Omental fat pad (tissue), 4 donors: ENCODE results near the gene NSG1. TPM values are rescaled to one million over a fixed set of nuclear protein-coding genes. Genes with fewer than 3 reads are reported as not detected.

Experiments
- ATAC-seq: fragments of 150-250 bp; one replicate; pipeline ENCODE4 v1.9.1; 2016; ENCODE audit warnings: mild to moderate bottlenecking, moderate library complexity; ENCODE audit not compliant: low FRiP score
- DNase-seq: peaks from one replicate; pipeline ENCODE4 v3.0.0-alpha.2; 2019; ENCODE audit warnings: low spot score
- total RNA-seq, 4 donors: library from RNA; depleted of rRNA; stranded (reverse); fragments of >200 nt; gene quantifications; one replicate each; pipeline ENCODE4 v1.1.0, GENCODE V29; 2016
- TF ChIP-seq, protein P1 (sequence below), 3 donors: fragments of 450-650 bp; IDR thresholded peaks; one replicate each; pipeline ENCODE4 v1.5.1; 2016 to 2017; ENCODE audit warnings: antibody characterized with exemption in 3 of 3, mild to moderate bottlenecking in 3 of 3, moderate library complexity in 2 of 3

Gene NSG1
- total RNA-seq, 4 donors from 2014 or later, result 1.6 to 15.3 (median 6.3) TPM

DNA sequence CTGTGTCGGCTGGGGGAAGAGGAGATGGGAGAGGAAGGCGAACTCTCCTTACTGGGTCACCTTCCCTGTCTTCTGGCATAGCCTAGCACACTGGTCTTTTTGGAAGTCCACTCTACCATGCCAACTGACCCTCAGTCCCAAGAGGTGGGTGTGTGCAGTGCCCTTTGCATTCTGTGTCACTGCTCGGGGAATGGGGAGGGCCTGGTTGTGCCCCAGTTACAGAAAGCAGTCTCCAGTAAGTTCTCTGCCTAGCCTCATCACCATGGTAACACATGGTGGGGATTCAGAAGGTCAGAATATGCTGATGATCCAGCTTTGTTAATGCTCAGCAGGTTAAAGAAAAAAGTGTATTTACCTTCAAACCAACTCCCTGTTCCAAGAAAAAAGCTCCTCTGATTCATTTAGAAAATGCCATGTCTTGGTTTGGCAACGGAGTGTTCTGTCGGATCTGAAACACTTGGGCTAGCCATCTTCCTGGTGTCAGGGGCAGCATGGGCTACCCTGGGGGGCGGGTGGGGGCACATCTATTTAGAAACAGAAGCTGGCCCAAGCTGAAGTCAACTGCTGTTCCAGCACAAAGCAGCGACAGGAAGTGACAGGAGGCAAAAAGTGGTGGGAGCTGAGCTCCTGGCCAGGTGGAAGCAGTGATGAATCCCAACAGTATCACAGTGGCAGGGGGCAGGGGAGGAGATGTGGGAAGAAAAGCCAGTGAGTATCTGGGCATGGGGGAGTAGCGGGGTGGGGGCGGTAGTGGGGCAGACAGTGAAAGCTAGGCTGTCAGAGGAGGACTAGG is 37.0 kb downstream of the NSG1 start:
- TF ChIP-seq, protein P1, sequence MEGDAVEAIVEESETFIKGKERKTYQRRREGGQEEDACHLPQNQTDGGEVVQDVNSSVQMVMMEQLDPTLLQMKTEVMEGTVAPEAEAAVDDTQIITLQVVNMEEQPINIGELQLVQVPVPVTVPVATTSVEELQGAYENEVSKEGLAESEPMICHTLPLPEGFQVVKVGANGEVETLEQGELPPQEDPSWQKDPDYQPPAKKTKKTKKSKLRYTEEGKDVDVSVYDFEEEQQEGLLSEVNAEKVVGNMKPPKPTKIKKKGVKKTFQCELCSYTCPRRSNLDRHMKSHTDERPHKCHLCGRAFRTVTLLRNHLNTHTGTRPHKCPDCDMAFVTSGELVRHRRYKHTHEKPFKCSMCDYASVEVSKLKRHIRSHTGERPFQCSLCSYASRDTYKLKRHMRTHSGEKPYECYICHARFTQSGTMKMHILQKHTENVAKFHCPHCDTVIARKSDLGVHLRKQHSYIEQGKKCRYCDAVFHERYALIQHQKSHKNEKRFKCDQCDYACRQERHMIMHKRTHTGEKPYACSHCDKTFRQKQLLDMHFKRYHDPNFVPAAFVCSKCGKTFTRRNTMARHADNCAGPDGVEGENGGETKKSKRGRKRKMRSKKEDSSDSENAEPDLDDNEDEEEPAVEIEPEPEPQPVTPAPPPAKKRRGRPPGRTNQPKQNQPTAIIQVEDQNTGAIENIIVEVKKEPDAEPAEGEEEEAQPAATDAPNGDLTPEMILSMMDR (IDR thresholded peaks at IDR 0.05), result no peak
- ATAC-seq (no peak), DNase-seq (no peak)

DNA sequence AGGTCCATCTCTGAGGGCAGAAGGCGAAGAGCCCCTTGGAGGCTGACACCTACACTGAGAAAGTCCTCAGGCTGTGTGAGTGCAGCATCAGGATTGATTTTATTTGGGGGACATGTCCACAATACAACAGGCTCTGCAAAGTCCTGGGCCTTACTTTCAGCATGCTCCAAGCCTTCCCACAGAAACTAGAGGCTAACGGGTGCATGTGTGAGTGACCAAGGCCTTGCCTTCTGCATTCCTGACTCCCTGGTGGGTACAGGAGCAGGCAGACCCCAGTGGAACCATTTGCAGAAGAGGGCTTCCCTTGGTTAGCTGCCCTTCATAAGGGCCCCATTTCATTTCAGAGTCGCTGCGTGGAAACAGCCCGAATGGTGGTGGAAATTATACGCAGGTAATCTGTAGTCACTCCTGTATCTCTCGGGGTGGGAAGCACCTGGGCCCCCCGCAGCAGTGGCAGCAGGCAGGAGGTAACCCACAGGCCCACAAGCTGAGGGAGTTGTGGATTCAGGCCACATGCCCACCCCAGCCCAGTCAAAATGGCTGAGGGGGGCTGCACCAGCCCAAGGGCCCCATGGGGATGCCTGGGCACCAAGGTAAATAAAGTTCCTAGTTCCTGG is 37.7 kb downstream of the NSG1 start:
- TF ChIP-seq, protein P1 (IDR thresholded peaks at IDR 0.05), result no peak
- ATAC-seq (no peak), DNase-seq (no peak)

DNA sequence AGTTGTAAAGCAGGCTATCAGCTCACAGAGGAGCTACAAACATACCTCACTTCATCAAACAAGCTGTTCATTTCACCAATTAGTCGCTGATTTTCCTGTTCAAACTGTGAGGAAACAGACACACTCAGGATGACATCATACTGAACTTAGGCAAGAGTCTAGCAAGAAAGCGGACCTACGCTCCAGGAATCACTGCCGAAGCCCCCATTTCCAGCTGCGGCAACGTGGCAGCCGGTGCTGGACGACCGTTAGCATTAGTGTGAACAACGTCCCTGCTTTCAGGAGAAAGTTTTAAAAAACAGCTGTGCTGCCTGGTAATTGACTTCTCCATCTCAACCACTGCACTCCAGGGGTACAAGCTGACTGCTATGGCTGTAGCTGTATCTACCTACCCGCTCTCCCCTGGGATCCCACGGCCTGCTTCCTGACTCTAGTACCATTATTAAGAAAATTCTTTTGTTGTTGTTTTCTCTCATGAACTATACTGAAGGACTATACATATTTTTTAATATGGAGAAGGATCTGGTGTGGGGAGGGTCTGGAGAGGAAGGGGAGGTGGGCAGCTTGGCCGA is 38.3 kb downstream of the NSG1 start:
- no peak for ATAC-seq
- no peak for DNase-seq
- TF ChIP-seq, protein P1 (IDR thresholded peaks at IDR 0.05), result no peak

DNA sequence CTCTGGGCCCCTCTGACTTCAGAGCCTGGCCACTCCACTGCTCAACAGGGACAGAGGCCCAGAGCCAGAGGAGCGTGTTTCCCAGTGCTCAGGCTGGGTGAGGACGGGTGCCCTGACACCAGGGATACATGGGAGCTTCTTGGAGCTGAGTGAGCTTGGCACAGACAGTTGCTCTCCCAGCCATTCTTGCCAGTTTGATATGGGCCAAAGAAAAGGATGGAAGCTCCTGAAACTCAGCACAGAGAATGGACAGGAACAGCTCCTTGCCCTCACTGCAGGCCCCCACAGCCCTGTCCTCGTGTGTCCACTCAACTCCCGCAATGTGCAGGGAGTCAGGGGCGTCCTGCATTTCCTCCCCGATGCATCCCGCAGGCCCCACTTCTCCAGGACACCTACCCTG is 38.8 kb downstream of the NSG1 start:
- no peak for DNase-seq
- ATAC-seq, result no peak
- TF ChIP-seq, protein P1 (IDR thresholded peaks at IDR 0.05), result no peak

DNA sequence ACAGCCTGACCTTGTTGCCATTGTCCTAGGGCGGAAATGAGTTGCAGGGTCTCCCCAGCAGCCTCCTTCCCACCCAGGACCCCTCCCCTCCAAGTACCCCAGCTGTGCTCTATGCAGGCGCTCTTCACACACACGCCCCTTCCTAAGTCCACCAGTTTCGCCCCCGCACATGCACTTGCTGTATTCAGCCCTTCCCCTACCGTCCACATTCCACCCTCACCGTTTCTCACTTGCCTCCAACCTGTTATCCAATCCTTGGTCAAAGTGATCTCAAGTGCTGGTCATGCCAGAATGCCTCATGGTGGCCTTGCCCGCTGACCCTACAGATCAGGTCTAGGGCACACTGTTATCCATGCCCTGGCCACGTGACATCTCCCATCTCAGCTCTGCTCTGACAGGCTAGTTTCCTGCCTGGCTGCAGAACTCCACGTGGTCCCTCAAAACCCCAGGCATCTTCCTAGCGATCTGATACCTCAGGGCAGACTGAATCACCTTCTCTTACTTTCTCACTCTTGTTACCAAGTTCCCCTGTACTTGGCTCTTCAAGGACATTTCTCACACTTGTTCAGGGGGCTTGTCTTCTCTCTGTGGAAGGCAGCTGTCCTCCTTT is 39.7 kb downstream of the NSG1 start:
- TF ChIP-seq, protein P1 (IDR thresholded peaks at IDR 0.05), result no peak
- DNase-seq, result no peak
- ATAC-seq, result no peak

DNA sequence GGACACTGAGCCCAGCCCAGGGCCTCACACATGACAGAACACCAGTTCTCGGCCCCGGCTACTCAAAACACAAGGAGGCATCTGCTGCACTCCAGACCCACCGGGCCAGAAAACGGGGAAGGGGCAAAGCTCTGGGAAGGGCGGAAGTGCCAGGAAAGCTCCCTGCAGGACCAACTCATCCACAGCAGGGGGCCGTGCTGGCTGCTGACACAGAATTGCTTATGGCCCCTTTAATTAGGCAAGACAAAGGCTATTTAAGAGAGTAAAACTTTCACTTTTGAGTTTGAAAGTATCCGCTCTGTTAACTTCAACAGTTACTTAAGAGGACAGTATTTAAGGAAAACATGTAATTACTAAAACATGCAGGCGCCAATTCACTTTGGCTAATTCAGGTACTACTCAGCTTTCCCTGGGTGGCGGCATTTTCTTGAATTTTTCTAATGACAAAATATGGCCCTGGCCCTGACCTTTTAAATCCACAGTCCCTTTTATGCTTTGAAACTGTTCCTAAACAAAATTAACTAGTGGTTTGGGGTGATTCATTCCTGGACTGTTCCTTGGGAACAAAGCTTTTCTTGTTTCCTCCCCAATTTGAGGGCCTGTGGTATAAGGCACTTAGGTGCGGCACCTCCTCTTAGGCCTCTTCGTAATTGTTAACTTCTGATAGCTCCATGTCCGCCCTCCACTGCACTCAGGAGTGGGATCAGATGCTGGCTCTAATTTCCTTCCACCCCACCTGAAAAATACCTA is 40.4 kb downstream of the NSG1 start:
- TF ChIP-seq, protein P1 (IDR thresholded peaks at IDR 0.05), result no peak
- ATAC-seq (no peak), DNase-seq (no peak)
